GM12875 (cell line): ENCODE results near the gene ZDHHC11B.

Experiments
- H3K4me3 ChIP-seq: one replicate; pipeline ENCODE4 v1.5.1; 2011; ENCODE audit warnings: low read depth, low read length, control low read depth
- CTCF ChIP-seq: IDR thresholded peaks from 2 replicates; pipeline ENCODE4 v1.5.1; 2011; ENCODE audit warnings: low read depth, mild to moderate bottlenecking, control low read depth, inconsistent platforms, low read length, moderate library complexity, borderline replicate concordance; ENCODE audit not compliant: insufficient read depth

Gene ZDHHC11B

DNA sequence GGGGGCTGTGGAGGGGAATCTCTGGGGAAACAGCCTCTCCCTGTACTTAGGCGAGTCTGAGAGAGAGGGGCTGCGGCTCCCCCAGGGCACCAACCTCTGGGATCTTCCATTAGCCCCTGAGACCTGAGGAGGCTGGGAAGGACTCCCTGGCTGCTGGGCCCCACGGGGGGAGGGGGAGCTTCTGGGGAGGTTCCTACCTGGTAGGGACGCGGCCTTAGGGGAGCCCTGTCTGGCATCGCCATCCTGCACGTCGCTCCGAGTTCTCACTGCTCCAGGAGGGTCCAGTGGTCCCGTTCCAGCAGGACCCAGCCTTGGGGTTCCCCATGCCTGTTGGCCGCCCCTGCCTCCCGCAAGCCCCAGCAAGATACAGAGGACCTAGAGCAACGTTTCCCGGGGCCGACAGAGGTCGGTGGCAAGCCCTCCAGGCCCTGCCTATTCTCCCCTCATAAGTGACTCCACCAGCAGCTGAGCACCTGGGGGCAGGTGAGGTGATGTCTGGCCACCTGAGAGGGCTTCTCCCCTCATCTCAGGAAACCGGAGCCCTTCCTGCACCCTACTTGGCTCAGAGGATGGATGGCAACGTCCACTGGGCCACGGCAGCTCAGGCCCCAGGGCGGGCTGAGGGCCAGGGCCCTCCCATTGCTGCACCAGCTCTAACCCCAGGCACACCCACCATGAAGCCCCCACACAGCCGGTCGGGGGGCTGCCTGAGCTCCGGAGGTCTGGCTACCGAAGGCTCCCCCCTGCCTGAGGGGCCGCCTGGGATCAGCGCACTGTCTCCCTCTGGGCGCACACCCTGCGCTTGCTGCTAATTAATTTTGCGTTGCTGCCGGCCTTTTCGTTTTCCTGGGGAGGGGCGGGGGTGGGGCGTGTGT is 113.9 kb downstream of the ZDHHC11B start:
- TF ChIP-seq CTCF: no peak
- no peak overlapping the region for H3K4me3 ChIP-seq

GRCh38 chr5:669842-670395 is 114.6 kb downstream of the ZDHHC11B start:
- H3K4me3 ChIP-seq: no peak overlapping the region
- TF ChIP-seq CTCF: no peak

DNA sequence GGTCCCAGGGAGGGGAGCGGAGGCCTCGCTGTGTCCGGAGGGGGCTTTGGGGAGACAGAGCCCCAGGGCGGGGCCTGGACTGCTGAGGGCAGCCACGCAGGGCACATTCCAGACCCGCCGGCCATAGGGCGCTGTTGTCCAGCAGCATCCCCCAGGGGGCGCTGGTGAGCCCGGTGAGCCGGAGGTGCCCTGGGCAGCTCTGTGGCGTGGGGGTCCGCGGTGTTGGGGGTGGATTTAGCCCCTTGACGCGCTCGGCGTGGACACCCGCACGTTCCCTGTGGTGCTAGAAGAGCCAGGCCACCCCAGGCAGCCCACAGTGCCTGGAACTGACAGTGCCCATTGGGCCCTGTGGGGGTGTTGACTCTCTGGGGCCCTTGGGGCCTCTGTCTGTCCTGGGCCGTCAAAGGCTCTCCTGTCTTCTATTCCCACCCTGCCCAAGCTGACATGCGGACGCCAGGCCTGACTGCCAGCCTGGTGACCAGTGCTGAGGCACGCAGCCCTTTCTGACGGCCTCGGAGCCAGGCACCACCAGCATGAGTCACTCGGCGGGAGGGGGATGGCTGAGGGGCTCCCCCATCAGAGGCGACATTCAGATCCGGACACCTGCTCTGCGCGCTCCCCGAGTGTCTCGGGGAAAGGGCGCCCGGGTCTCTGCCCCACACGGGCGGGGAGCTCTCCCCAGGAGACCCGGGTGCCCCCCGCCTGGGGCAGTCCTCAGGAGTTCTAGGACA is 115.3 kb downstream of the ZDHHC11B start:
- TF ChIP-seq CTCF: peak; percentile 74
- H3K4me3 ChIP-seq: no peak overlapping the region

DNA sequence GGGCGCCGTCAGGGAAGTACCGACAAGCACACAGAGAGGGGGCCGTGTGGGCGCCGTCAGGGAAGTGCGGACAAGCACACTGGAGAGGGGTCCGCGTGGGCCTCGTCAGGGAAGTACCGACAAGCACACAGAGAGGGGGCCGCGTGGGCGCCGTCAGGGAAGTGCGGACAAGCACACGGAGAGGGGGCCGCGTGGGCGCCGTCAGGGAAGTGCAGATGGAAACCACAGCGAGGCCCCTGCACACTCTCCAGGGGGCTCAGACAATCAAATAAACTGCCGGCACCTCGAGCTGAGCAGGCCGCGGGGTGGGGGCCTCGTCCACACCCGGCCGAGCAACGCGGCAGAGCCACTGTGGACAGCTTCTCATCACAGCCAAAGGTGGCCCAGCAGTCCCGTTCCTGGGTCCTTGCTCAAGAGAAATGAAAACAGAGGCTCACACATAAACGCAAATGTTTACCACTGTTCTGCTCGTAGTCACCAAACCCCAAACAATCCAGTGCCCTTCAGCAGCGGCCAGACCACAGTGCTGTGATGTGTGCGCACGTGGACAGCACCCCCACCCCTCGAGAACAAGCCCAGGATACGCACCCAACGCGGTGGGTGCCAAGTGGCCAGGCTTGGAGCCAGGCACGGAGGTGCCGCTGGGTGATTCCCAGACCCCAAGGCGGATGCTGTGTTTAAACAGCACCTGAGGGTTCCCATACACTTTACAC is 116.1 kb downstream of the ZDHHC11B start:
- no peak for TF ChIP-seq CTCF
- H3K4me3 ChIP-seq: no peak overlapping the region

DNA sequence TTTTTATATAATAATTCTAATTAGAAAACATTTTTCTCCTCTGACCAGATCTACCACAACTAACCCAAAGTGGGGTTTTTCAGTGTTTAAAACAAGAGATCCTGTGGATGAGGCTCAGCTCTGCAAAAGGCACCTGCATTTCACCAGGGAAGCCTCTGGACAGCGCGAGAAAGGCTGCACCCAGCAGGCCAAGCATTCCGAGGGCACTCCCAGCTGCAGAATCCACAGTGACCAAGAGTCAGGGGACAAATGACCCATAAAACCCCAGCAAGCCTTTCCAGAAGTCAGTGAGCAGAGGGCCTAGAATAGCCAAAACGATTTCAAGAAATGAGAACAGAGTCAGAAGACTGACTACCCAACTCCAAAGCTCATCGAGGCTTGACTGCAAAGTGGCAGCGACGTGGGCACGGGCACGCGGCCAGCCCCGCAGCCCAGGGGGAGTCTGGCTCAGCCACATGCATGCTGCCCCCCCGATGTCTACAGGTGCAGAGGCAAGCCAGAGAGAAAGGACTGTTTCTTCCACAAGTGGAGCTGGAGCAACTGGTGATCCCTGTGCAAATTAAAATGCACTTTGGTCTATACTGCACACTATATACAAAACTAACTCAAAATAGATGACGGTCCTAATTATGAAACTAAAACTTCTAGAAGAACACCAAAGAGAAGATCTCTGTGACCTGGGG is 117.6 kb downstream of the ZDHHC11B start:
- TF ChIP-seq CTCF: no peak
- H3K4me3 ChIP-seq: no peak overlapping the region

GRCh38 chr5:665956-666711 is 118.4 kb downstream of the ZDHHC11B start:
- TF ChIP-seq CTCF: no peak
- no peak overlapping the region for H3K4me3 ChIP-seq
